Right atrium auricular region (tissue), 2 donors: ENCODE measurements around the gene MALRD1. TPM values are rescaled to one million over a fixed set of nuclear protein-coding genes. Genes with fewer than 3 reads are reported as not detected.

Source experiments
- DNase-seq: peaks from one replicate; pipeline ENCODE4 v3.0.0-alpha.2; 2019; ENCODE audit warnings: low spot score
- H3K27ac ChIP-seq, 2 donors: fragments of 200-600 bp; sonication (generic); 1 replicate in 1 of 2; 2 replicates in 1 of 2; pipeline ENCODE4 v1.5.1; 2016 to 2019
- H3K27me3 ChIP-seq, 2 donors: fragments of 200-600 bp; sonication (generic); one replicate each; pipeline versions ENCODE4 v1.5.1 to v1.6.0; 2017 to 2019
- H3K36me3 ChIP-seq: fragments of 200-600 bp; sonication (generic); one replicate; pipeline ENCODE4 v1.5.1; 2016
- H3K4me1 ChIP-seq, 2 donors: fragments of 200-600 bp; sonication (generic); one replicate each; pipeline versions ENCODE4 v1.5.1 to v1.6.0; 2017 to 2019
- H3K4me3 ChIP-seq, 2 donors: fragments of 200-600 bp; sonication (generic); 1 replicate in 1 of 2; 2 replicates in 1 of 2; pipeline ENCODE4 v1.5.1; 2017 to 2019; ENCODE audit warnings: mild to moderate bottlenecking in 1 of 2, moderate library complexity in 1 of 2
- H3K9me3 ChIP-seq, 2 donors: fragments of 200-600 bp; sonication (generic); one replicate each; pipeline ENCODE4 v1.5.1; 2019
- CTCF ChIP-seq, 2 donors: fragments of 200-600 bp; sonication (generic); IDR thresholded peaks; one replicate each; pipeline ENCODE4 v1.5.1; 2019; ENCODE audit warnings: antibody characterized with exemption in 2 of 2
- total RNA-seq, 2 donors: library from RNA; depleted of rRNA; stranded (reverse); fragments of >200 nt; gene quantifications; one replicate each; pipeline ENCODE4 v1.1.0, GENCODE V29; 2016

MALRD1 gene
- total RNA-seq, 2 donors from 2014 or later, result 0.71 to 1.3 TPM

GRCh38 chr10:19290770-19291169 lies 242.2 kb downstream of the MALRD1 start:
- Histone ChIP-seq H3K9me3 (no peaks in the 10 kb centered on the region), H3K4me3 (no peak overlapping the region), H3K27ac (no peak overlapping the region), H3K27me3 (no peaks in the 10 kb centered on the region), H3K4me1 (no peaks in the 10 kb centered on the region), H3K36me3 (no peaks in the 10 kb centered on the region)
- DNase-seq, result no peak
- no peak for TF ChIP-seq CTCF (IDR thresholded peaks at IDR 0.05)

DNA sequence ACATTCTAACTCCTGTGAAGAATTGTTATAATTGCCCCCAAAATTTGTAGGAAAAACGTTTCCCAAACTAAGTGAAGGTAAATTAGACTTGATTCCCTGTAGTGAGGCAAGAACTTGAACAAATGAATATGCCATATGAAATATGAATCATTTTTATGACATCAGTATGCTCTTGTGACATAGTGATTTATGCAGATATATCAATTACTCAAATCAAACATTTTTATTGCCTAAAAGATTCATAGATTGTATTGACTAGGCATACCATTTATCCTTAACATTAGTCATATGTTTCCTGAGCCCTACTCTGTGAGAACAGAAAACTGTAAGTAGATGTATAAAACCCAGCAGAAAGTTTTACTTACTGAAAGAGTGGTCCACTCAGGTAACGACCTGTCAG lies 245.6 kb downstream of the MALRD1 start:
- Histone ChIP-seq H3K9me3 (no peaks in the 10 kb centered on the region), H3K4me1 (no peaks in the 10 kb centered on the region), H3K36me3 (no peaks in the 10 kb centered on the region), H3K27me3 (no peaks in the 10 kb centered on the region), H3K27ac (no peak overlapping the region), H3K4me3 (no peak overlapping the region)
- TF ChIP-seq CTCF (IDR thresholded peaks at IDR 0.05), result no peak
- no peak for DNase-seq

GRCh38 chr10:19299645-19300044 lies 251.0 kb downstream of the MALRD1 start:
- no peak overlapping the region for H3K4me3 ChIP-seq
- H3K36me3 ChIP-seq, result no peaks in the 10 kb centered on the region
- H3K4me1 ChIP-seq, result no peaks in the 10 kb centered on the region
- no peak overlapping the region for H3K27ac ChIP-seq
- H3K9me3 ChIP-seq, result no peaks in the 10 kb centered on the region
- H3K27me3 ChIP-seq, result no peaks in the 10 kb centered on the region
- DNase-seq, result no peak
- no peak for TF ChIP-seq CTCF (IDR thresholded peaks at IDR 0.05)

DNA sequence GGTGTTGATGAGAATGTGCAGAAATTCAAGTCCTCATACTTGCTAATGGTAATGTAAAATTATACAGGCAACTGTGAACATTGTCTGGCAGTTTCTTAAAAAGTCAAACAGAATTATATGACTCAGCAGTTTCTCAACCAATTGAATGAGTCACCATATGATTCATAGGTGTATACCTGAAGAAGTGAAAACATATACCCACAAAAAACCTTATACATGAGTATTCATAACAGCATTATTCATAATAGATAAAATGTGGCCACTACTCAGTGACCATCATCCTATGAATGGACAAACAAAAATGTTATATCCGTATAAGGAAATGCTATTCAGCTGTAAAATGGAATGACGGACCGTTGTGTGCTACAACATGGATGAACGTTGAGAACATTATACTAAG lies 253.5 kb downstream of the MALRD1 start:
- no peaks in the 10 kb centered on the region for H3K9me3 ChIP-seq
- DNase-seq, result no peak
- no peaks in the 10 kb centered on the region for H3K4me1 ChIP-seq
- H3K36me3 ChIP-seq, result no peaks in the 10 kb centered on the region
- H3K27me3 ChIP-seq, result no peaks in the 10 kb centered on the region
- H3K27ac ChIP-seq, result no peak overlapping the region
- H3K4me3 ChIP-seq, result no peak overlapping the region
- TF ChIP-seq CTCF (IDR thresholded peaks at IDR 0.05), result no peak

- Histone ChIP-seq H3K9me3 (no peaks in the 10 kb centered on the region), H3K4me1 (no peaks in the 10 kb centered on the region), H3K27ac (no peak overlapping the region), H3K4me3 (no peak overlapping the region), H3K36me3 (no peaks in the 10 kb centered on the region), H3K27me3 (no peaks in the 10 kb centered on the region)
- TF ChIP-seq CTCF (IDR thresholded peaks at IDR 0.05), result no peak
- no peak for DNase-seq
These were observed 261.5 kb downstream of the MALRD1 start for GRCh38 chr10:19310066-19310465.

DNA sequence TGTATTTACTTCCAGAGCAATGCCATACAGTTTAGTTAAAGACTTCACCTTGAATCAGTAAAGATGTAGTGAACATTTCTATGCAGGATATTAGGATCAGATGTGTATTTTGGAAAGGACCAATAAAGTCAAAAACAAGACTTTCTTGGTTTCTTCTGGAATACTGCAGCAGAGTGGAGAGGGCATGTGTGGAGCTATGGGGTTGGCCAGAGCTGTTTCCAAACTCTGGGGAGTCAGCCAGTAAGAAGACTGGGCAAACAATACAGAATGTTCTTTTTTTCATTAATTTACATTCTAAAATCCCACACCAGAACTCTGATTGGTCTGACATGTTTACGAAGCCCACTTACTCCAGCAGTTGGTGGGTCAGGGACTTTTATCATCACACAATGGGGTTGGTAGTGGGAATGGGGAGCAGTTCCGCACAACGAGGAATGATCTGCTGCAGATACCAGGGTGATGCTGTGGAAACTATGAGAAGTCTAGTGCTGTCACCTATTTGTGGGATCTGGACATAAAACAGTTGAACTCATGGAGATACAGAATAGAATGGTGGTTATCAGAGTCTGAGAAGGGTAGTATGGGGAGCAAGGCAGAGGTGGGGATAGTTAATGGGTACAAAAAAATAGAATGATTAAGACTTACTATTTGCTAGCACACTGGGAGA lies 267.7 kb downstream of the MALRD1 start:
- no peaks in the 10 kb centered on the region for H3K4me1 ChIP-seq
- no peak for DNase-seq
- TF ChIP-seq CTCF (IDR thresholded peaks at IDR 0.05), result no peak
- H3K27me3 ChIP-seq, result no peaks in the 10 kb centered on the region
- no peak overlapping the region for H3K27ac ChIP-seq
- H3K9me3 ChIP-seq, result no peaks in the 10 kb centered on the region
- H3K36me3 ChIP-seq, result no peaks in the 10 kb centered on the region
- H3K4me3 ChIP-seq, result no peak overlapping the region
